ENCODE measurements around the gene FRMPD1. TPM values are rescaled to one million over a fixed set of nuclear protein-coding genes. Genes with fewer than 3 reads are reported as not detected.

Gene FRMPD1
- total and polyA plus RNA-seq, 2 of the 13 experiments (the other 11 are each of a cell fraction or from before 2014, with no cell fraction given) = not detected

DNA sequence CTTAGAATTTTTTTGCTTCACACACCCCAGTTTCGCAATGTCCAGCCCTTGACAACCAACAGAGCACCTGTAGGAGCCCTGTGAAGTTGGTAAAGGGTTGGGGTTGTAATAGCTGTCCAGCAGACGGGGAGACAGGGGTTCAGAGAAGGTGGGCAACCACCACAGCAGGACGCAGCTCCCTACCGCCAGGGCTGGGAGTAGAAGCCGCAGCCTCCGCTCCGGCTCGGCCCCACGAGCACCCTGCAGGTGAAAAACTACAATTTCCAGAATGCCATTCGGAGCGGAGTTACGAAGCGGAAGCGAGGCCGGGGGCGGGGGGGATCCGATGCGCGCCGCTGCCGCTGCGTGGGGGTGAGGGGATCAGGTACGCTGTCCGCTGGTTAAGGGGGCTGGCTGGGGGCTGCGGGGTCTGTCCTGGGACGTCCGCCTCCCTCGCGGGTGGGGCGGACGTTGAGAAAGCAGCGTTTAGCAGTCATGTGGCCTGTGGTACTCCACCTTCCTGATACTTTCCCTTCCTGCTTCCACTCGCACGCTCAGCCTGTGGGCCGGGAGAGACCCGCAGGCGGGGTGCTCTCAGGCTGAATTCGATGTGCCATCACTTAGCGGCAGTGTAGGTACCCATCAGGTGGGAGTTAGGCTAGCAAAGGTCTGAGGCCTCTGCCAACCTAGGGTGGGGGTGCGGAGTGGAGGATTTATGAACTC, 102.9 kb downstream of the FRMPD1 start, which contains the start of gene TRMT10B (continued):
- TF ChIP-seq, protein P1, sequence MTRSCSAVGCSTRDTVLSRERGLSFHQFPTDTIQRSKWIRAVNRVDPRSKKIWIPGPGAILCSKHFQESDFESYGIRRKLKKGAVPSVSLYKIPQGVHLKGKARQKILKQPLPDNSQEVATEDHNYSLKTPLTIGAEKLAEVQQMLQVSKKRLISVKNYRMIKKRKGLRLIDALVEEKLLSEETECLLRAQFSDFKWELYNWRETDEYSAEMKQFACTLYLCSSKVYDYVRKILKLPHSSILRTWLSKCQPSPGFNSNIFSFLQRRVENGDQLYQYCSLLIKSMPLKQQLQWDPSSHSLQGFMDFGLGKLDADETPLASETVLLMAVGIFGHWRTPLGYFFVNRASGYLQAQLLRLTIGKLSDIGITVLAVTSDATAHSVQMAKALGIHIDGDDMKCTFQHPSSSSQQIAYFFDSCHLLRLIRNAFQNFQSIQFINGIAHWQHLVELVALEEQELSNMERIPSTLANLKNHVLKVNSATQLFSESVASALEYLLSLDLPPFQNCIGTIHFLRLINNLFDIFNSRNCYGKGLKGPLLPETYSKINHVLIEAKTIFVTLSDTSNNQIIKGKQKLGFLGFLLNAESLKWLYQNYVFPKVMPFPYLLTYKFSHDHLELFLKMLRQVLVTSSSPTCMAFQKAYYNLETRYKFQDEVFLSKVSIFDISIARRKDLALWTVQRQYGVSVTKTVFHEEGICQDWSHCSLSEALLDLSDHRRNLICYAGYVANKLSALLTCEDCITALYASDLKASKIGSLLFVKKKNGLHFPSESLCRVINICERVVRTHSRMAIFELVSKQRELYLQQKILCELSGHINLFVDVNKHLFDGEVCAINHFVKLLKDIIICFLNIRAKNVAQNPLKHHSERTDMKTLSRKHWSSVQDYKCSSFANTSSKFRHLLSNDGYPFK (CRISPR knock-in tag; IDR thresholded peaks at IDR 0.05; ENCODE audit: borderline replicate concordance) = 0 out of 2 replicates have a peak, but pooled peaks have one; percentile 46
- TF ChIP-seq HDAC1 (CRISPR knock-in tag; IDR thresholded peaks at IDR 0.05) (0 out of 2 replicates have a peak, but pooled peaks have one; percentile 26), ZNF619 (CRISPR knock-in tag; IDR thresholded peaks at IDR 0.05) (no peak), NFYC (CRISPR knock-in tag; IDR thresholded peaks at IDR 0.05) (no peak), YEATS4 (CRISPR knock-in tag; IDR thresholded peaks at IDR 0.05; ENCODE audit: borderline replicate concordance) (peak; percentile 50; the same call in 1 of the 2 replicates), CREB1 (IDR thresholded peaks at IDR 0.05) (no peak), CREB1 (CRISPR knock-in tag; IDR thresholded peaks at IDR 0.05) (peak; percentile 65), CBX5 (CRISPR knock-in tag; IDR thresholded peaks at IDR 0.05; ENCODE audit: borderline replicate concordance) (no peak), RFX3 (CRISPR knock-in tag; IDR thresholded peaks at IDR 0.05) (no peak), ZNF772 (CRISPR knock-in tag; IDR thresholded peaks at IDR 0.05) (no peak), ZNF143 (CRISPR knock-in tag; IDR thresholded peaks at IDR 0.05) (peak; percentile 89), POGZ (CRISPR knock-in tag; IDR thresholded peaks at IDR 0.05) (no peak; the same call in 1 of the 2 replicates), ZFYVE20 (CRISPR knock-in tag; IDR thresholded peaks at IDR 0.05; ENCODE audit: borderline replicate concordance, low read depth) (no peak), ZBTB38 (CRISPR knock-in tag; IDR thresholded peaks at IDR 0.05) (peak; percentile 19; the same call in 1 of the 2 replicates), ZBTB7A (CRISPR knock-in tag; IDR thresholded peaks at IDR 0.05) (peak; percentile 67; the same call in 1 of the 2 replicates), MEF2D (CRISPR knock-in tag; IDR thresholded peaks at IDR 0.05) (0 out of 2 replicates have a peak, but pooled peaks have one; percentile 15), ZNF891 (CRISPR knock-in tag; IDR thresholded peaks at IDR 0.05) (peak; percentile 58; the same call in 1 of the 2 replicates), PCBP1 (IDR thresholded peaks at IDR 0.05; ENCODE audit: borderline replicate concordance, low read depth, low read length) (0 out of 2 replicates have a peak, but pooled peaks have one; percentile 45)
- TF ChIP-seq, protein P2, sequence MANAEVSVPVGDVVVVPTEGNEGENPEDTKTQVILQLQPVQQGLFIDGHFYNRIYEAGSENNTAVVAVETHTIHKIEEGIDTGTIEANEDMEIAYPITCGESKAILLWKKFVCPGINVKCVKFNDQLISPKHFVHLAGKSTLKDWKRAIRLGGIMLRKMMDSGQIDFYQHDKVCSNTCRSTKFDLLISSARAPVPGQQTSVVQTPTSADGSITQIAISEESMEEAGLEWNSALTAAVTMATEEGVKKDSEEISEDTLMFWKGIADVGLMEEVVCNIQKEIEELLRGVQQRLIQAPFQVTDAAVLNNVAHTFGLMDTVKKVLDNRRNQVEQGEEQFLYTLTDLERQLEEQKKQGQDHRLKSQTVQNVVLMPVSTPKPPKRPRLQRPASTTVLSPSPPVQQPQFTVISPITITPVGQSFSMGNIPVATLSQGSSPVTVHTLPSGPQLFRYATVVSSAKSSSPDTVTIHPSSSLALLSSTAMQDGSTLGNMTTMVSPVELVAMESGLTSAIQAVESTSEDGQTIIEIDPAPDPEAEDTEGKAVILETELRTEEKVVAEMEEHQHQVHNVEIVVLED (CRISPR knock-in tag; IDR thresholded peaks at IDR 0.05; ENCODE audit: borderline replicate concordance) = peak; percentile 85
- TF ChIP-seq, protein P3, sequence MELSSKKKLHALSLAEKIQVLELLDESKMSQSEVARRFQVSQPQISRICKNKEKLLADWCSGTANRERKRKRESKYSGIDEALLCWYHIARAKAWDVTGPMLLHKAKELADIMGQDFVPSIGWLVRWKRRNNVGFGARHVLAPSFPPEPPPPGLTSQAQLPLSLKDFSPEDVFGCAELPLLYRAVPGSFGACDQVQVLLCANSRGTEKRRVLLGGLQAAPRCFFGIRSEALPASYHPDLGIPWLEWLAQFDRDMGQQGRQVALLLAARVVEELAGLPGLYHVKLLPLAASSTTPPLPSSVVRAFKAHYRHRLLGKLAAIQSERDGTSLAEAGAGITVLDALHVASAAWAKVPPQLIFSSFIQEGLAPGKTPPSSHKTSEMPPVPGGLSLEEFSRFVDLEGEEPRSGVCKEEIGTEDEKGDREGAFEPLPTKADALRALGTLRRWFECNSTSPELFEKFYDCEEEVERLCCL (CRISPR knock-in tag; IDR thresholded peaks at IDR 0.05; ENCODE audit: borderline replicate concordance) = no peak
- TF ChIP-seq, protein P4, sequence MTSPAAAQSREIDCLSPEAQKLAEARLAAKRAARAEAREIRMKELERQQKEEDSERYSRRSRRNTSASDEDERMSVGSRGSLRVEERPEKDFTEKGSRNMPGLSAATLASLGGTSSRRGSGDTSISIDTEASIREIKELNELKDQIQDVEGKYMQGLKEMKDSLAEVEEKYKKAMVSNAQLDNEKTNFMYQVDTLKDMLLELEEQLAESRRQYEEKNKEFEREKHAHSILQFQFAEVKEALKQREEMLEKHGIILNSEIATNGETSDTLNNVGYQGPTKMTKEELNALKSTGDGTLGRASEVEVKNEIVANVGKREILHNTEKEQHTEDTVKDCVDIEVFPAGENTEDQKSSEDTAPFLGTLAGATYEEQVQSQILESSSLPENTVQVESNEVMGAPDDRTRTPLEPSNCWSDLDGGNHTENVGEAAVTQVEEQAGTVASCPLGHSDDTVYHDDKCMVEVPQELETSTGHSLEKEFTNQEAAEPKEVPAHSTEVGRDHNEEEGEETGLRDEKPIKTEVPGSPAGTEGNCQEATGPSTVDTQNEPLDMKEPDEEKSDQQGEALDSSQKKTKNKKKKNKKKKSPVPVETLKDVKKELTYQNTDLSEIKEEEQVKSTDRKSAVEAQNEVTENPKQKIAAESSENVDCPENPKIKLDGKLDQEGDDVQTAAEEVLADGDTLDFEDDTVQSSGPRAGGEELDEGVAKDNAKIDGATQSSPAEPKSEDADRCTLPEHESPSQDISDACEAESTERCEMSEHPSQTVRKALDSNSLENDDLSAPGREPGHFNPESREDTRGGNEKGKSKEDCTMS (CRISPR knock-in tag; conservative IDR thresholded peaks at IDR 0.05) = no peak

Measured in HepG2 (cell line).